IMR-90 (cell line): ENCODE results near the gene TMBIM6. TPM values are rescaled to one million over a fixed set of nuclear protein-coding genes. Genes with fewer than 3 reads are reported as not detected.

ENCODE experiments used
- ATAC-seq: fragments of 200-7000 bp; cut with Tn5 transposase; 2 replicates; pipeline ENCODE4 v1.9.1; 2020; ENCODE audit warnings: low read depth, mild to moderate bottlenecking, moderate library complexity
- BruUV-seq: library from RNA; stranded (reverse); fragments of 400-500 nt; replicated peaks from 2 replicates; lab custom pipeline; 2021; lab: Mats Ljungman, UMichigan
- CTCF ChIA-PET: fragments of 300-600 bp; formaldehyde crosslinking; extraction: SDS; loops from one replicate; lab custom pipeline; 2021; ENCODE audit warnings: antibody characterized with exemption; lab: Yijun Ruan, JAX
- POLR2A ChIA-PET: fragments of 300-600 bp; sonication (Branson Sonifier 250); formaldehyde crosslinking; loops from one replicate; lab custom pipeline; 2022; ENCODE audit warnings: antibody characterized with exemption; ENCODE audit not compliant: unreplicated experiment; lab: Charles Lee
- DNase-seq: peaks from one replicate; pipeline ENCODE4 v3.0.0; 2013
- H2AFZ ChIP-seq: replicated peaks from 2 replicates; pipeline ENCODE3; 2013; ENCODE audit warnings: low read length, mild to moderate bottlenecking; ENCODE audit not compliant: poor library complexity
- H2AK5ac ChIP-seq: 2 replicates; pipeline ENCODE4 v1.6.1; 2013; ENCODE audit warnings: low read depth, low read length, inconsistent platforms
- H2AK9ac ChIP-seq: replicated peaks from 2 replicates; pipeline ENCODE3; 2013; ENCODE audit warnings: mild to moderate bottlenecking, low read depth, low read length, moderate library complexity; ENCODE audit not compliant: poor library complexity
- H2BK120ac ChIP-seq: 2 replicates; pipeline ENCODE4 v1.6.1; 2013; ENCODE audit warnings: low read depth, low read length, inconsistent platforms
- H2BK15ac ChIP-seq: 3 replicates; pipeline ENCODE4 v1.6.1; 2013; ENCODE audit warnings: low read depth, low read length, inconsistent platforms
- H2BK20ac ChIP-seq: 2 replicates; pipeline ENCODE4 v1.6.1; 2013; ENCODE audit warnings: low read depth, mild to moderate bottlenecking, inconsistent platforms, low read length, moderate library complexity
- H2BK5ac ChIP-seq: 2 replicates; pipeline ENCODE4 v1.6.1; 2013; ENCODE audit warnings: mild to moderate bottlenecking, low read depth, low read length, inconsistent platforms; ENCODE audit not compliant: poor library complexity, severe bottlenecking
- H3K14ac ChIP-seq: replicated peaks from 2 replicates; pipeline ENCODE4 v1.6.1; 2013; ENCODE audit warnings: low read depth, low read length, inconsistent platforms
- H3K18ac ChIP-seq: 2 replicates; pipeline ENCODE4 v1.6.1; 2013; ENCODE audit warnings: low read depth, low read length, control low read depth
- H3K23ac ChIP-seq: 2 replicates; pipeline ENCODE4 v1.6.1; 2013; ENCODE audit warnings: low read depth, low read length, inconsistent platforms
- H3K27ac ChIP-seq: 2 replicates; pipeline ENCODE4 v1.5.1; 2013; ENCODE audit warnings: mild to moderate bottlenecking, control low read depth, low read length; ENCODE audit not compliant: insufficient read depth
- H3K27me3 ChIP-seq: 2 replicates; pipeline ENCODE4 v1.6.1; 2013; ENCODE audit warnings: low read length; ENCODE audit not compliant: control insufficient read depth, insufficient read depth
- H3K36me3 ChIP-seq: 2 replicates; pipeline ENCODE4 v1.6.1; 2013; ENCODE audit warnings: low read length, mixed read lengths; ENCODE audit not compliant: control insufficient read depth, insufficient read depth
- H3K4ac ChIP-seq: 2 replicates; pipeline ENCODE4 v1.6.1; 2013; ENCODE audit warnings: low read depth, low read length, inconsistent platforms
- H3K4me1 ChIP-seq: 2 replicates; pipeline ENCODE4 v1.6.1; 2013; ENCODE audit warnings: low read length, mixed read lengths; ENCODE audit not compliant: control insufficient read depth, insufficient read depth
- H3K4me2 ChIP-seq: 2 replicates; pipeline ENCODE4 v1.6.1; 2013; ENCODE audit warnings: low read depth, mild to moderate bottlenecking, control low read depth, low read length, moderate library complexity
- H3K4me3 ChIP-seq: 2 replicates; pipeline ENCODE4 v1.5.1; 2013; ENCODE audit warnings: low read depth, mild to moderate bottlenecking, control low read depth, low read length, moderate library complexity; ENCODE audit not compliant: insufficient read depth
- H3K56ac ChIP-seq: 2 replicates; pipeline ENCODE4 v1.6.1; 2013; ENCODE audit warnings: low read length, inconsistent platforms; ENCODE audit not compliant: insufficient read depth; ENCODE audit errors: extremely low read depth
- H3K79me1 ChIP-seq, 2 experiments: 2 replicates each; pipeline ENCODE4 v1.6.1; 2013; ENCODE audit warnings: low read length in 2 of 2, inconsistent platforms in 1 of 2, low read depth in 1 of 2
- H3K9ac ChIP-seq: 2 replicates; pipeline ENCODE4 v1.6.1; 2013; ENCODE audit warnings: low read depth, low read length, control low read depth
- H3K9me1 ChIP-seq: 2 replicates; pipeline ENCODE4 v1.6.1; 2013; ENCODE audit warnings: low read length, inconsistent platforms; ENCODE audit not compliant: insufficient read depth
- H3K9me3 ChIP-seq: 2 replicates; pipeline ENCODE4 v1.6.1; 2013; ENCODE audit warnings: low read length; ENCODE audit not compliant: control insufficient read depth, insufficient read depth
- H4K20me1 ChIP-seq: 2 replicates; pipeline ENCODE4 v1.6.1; 2013; ENCODE audit warnings: low read length, inconsistent platforms; ENCODE audit not compliant: insufficient read depth
- H4K5ac ChIP-seq: 2 replicates; pipeline ENCODE4 v1.6.1; 2013; ENCODE audit warnings: mild to moderate bottlenecking, low read depth, low read length, control low read depth
- H4K8ac ChIP-seq, 2 experiments: 2 replicates each; pipeline ENCODE4 v1.6.1; 2013; ENCODE audit warnings: low read depth in 2 of 2, low read length in 2 of 2, control low read depth in 1 of 2, inconsistent platforms in 1 of 2
- H4K91ac ChIP-seq: 2 replicates; pipeline ENCODE4 v1.6.1; 2013; ENCODE audit warnings: low read depth, low read length, inconsistent platforms; ENCODE audit not compliant: insufficient read depth
- CEBPB ChIP-seq: IDR thresholded peaks from 2 replicates; pipeline ENCODE4 v1.6.1; 2012; ENCODE audit warnings: low read depth, low read length, improper control_type of control experiment
- CHD1 ChIP-seq: IDR thresholded peaks from 2 replicates; pipeline ENCODE4 v1.6.1; 2012; ENCODE audit warnings: low read depth, low read length, improper control_type of control experiment
- FOS ChIP-seq: fragments of 150-350 bp; IDR thresholded peaks from 2 replicates; pipeline ENCODE4 v1.6.1; 2016; ENCODE audit warnings: low read depth, low read length
- MAFK ChIP-seq: IDR thresholded peaks from 2 replicates; pipeline ENCODE4 v1.6.1; 2012; ENCODE audit warnings: low read depth, low read length, improper control_type of control experiment
- MAZ ChIP-seq: IDR thresholded peaks from 2 replicates; pipeline ENCODE4 v1.6.1; 2012; ENCODE audit warnings: low read depth, mild to moderate bottlenecking, low read length, improper control_type of control experiment, moderate library complexity, borderline replicate concordance
- NFE2L2 ChIP-seq: fragments of 150-350 bp; IDR thresholded peaks from 2 replicates; pipeline ENCODE4 v1.6.1; 2016; ENCODE audit warnings: low read depth, mild to moderate bottlenecking, low read length
- POLR2A ChIP-seq: IDR thresholded peaks from 2 replicates; pipeline ENCODE4 v1.6.1; 2012; ENCODE audit warnings: mild to moderate bottlenecking, low read depth, low read length
- RAD21 ChIP-seq: IDR thresholded peaks from 2 replicates; pipeline ENCODE4 v1.6.1; 2012; ENCODE audit warnings: low read length, improper control_type of control experiment
- RCOR1 ChIP-seq: IDR thresholded peaks from 2 replicates; pipeline ENCODE4 v1.6.1; 2012; ENCODE audit warnings: mild to moderate bottlenecking, low read length, improper control_type of control experiment; ENCODE audit not compliant: insufficient replicate concordance
- RFX5 ChIP-seq: IDR thresholded peaks from 2 replicates; pipeline ENCODE4 v1.8.0; 2012; ENCODE audit warnings: low read depth, mild to moderate bottlenecking, low read length, moderate library complexity
- SMC3 ChIP-seq: fragments of 150-350 bp; IDR thresholded peaks from 2 replicates; pipeline ENCODE4 v1.6.1; 2016; ENCODE audit warnings: low read depth, mild to moderate bottlenecking, antibody characterized with exemption, low read length, moderate library complexity
- WGBS, 2 experiments: methylation state at CpG; one replicate each; pipeline versions ENCODE4 v1.1.5 to v1.1.7; 2013; ENCODE audit warnings: missing lambda C conversion rate in 2 of 2; ENCODE audit not compliant: insufficient read length in 1 of 2; ENCODE audit errors: extremely low coverage in 2 of 2; 5-methylcytosine and 5-hydroxymethylcytosine counted together
- dilution Hi-C: fragments of 300-500 bp; cut with HindIII; formaldehyde crosslinking; loops from one replicate; pipeline ENCODE4 v1.14.3; 2018; ENCODE audit warnings: low sequenced_read_pairs; ENCODE audit not compliant: unreplicated experiment
- in situ Hi-C: fragments of 300-500 bp; cut with MboI; formaldehyde crosslinking; loops from 3 replicates; pipeline ENCODE4 v1.14.3; 2019; ENCODE audit warnings: low sequenced_read_pairs, inconsistent platforms, mixed read lengths
- intact Hi-C: fragments of 100-400 bp; cut with micrococcal nuclease; formaldehyde crosslinking; loops from 2 replicates; pipeline ENCODE4 v1.10.0; 2022
- polyA plus RNA-seq, 3 experiments: library from polyadenylated mRNA; depleted of rRNA; stranded (reverse); fragments of >200 nt; gene quantifications; 2 replicates each; pipeline ENCODE4 v1.2.3, GENCODE V29; 2012; ENCODE audit warnings: low replicate concordance in 1 of 3
- total RNA-seq: library from RNA; depleted of rRNA; stranded (reverse); fragments of >200 nt; gene quantifications from 2 replicates; pipeline ENCODE4 v1.2.3, GENCODE V29; 2012
- TF ChIP-seq, protein P1 (sequence below): fragments of 150-350 bp; IDR thresholded peaks from 2 replicates; pipeline ENCODE4 v1.6.1; 2017; ENCODE audit warnings: mild to moderate bottlenecking, antibody characterized with exemption, low read length, low read depth
- TF ChIP-seq, protein P2 (sequence below): conservative IDR thresholded peaks from 2 replicates; pipeline ENCODE4 v1.5.1; 2012; ENCODE audit warnings: mild to moderate bottlenecking, low read depth, low read length, improper control_type of control experiment
- TF ChIP-seq, protein P3 (sequence below): fragments of 150-350 bp; IDR thresholded peaks from 2 replicates; pipeline ENCODE4 v1.6.1; 2016; ENCODE audit warnings: low read depth, mild to moderate bottlenecking, low read length, moderate library complexity, borderline replicate concordance

TMBIM6 gene
- total and polyA plus RNA-seq, 2 of the 4 experiments (the other 2 are of a cell fraction): 255 to 285 TPM

DNA sequence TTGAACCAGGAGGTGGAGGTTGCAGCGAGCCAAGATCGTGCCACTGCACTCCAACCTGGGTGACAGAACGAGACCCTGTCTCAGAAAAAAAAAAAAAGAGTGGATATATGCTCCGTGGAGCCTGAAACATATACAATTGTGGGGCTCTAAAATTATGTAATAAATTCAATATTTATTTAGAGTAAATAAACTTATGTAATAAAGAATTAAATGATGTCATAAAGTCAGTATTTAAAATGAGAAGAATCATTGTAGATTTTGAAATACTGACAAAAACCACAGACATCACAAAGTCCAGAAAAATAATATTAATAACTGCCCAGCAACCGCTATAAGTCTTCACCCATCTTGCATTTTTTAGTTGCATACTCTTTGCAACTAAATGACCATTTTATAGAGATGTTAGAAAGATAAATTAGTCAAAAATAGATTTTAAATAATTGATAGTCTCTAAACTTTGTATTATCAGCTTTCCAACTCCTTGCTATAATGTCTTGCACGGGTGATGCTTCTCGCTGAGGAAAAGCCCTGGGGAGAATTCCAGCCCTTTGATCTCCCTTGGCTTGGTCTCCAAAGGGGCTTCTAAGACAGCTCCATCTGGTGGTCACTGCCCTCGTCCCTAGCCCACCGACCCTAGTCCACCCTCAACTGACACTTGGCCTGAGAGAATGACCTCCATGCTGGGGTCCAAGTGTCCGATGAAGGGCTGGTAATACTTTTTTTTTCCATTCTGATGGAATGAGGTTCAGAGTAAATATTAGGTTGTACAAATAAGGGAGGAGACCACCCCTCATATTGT lies 7.9 kb upstream of the TMBIM6 start:
- TF ChIP-seq, protein P1, sequence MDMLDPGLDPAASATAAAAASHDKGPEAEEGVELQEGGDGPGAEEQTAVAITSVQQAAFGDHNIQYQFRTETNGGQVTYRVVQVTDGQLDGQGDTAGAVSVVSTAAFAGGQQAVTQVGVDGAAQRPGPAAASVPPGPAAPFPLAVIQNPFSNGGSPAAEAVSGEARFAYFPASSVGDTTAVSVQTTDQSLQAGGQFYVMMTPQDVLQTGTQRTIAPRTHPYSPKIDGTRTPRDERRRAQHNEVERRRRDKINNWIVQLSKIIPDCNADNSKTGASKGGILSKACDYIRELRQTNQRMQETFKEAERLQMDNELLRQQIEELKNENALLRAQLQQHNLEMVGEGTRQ: no peak
- TF ChIP-seq MAZ (no peak), RFX5 (no peak), CHD1 (no peak), RCOR1 (no peak), CEBPB (no peak), SMC3 (no peak), FOS (no peak), MAFK (no peak), NFE2L2 (no peak), POLR2A (no peak), RAD21 (no peak)
- TF ChIP-seq, protein P2, sequence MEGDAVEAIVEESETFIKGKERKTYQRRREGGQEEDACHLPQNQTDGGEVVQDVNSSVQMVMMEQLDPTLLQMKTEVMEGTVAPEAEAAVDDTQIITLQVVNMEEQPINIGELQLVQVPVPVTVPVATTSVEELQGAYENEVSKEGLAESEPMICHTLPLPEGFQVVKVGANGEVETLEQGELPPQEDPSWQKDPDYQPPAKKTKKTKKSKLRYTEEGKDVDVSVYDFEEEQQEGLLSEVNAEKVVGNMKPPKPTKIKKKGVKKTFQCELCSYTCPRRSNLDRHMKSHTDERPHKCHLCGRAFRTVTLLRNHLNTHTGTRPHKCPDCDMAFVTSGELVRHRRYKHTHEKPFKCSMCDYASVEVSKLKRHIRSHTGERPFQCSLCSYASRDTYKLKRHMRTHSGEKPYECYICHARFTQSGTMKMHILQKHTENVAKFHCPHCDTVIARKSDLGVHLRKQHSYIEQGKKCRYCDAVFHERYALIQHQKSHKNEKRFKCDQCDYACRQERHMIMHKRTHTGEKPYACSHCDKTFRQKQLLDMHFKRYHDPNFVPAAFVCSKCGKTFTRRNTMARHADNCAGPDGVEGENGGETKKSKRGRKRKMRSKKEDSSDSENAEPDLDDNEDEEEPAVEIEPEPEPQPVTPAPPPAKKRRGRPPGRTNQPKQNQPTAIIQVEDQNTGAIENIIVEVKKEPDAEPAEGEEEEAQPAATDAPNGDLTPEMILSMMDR: no peak
- TF ChIP-seq, protein P3, sequence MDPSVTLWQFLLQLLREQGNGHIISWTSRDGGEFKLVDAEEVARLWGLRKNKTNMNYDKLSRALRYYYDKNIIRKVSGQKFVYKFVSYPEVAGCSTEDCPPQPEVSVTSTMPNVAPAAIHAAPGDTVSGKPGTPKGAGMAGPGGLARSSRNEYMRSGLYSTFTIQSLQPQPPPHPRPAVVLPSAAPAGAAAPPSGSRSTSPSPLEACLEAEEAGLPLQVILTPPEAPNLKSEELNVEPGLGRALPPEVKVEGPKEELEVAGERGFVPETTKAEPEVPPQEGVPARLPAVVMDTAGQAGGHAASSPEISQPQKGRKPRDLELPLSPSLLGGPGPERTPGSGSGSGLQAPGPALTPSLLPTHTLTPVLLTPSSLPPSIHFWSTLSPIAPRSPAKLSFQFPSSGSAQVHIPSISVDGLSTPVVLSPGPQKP: no peak
- H2AK9ac ChIP-seq: no peak overlapping the region
- H3K36me3 ChIP-seq: no peaks in the 10 kb centered on the region
- H3K9me1 ChIP-seq: no peaks in the 10 kb centered on the region
- H4K20me1 ChIP-seq: no peaks in the 10 kb centered on the region
- H3K4me3 ChIP-seq: no peak overlapping the region
- H3K9ac ChIP-seq: no peak overlapping the region
- ATAC-seq (no peak), DNase-seq (no peak)
- H4K5ac ChIP-seq: no peak overlapping the region
- dilution Hi-C loops: no loop called here
- no CpG with 5 or more reads among the region's 10 CpGs for WGBS, 2 experiments
- intact Hi-C loops: no loop called here
- no peak overlapping the region for H4K91ac ChIP-seq
- H2BK15ac ChIP-seq: no peak overlapping the region
- H3K18ac ChIP-seq: no peak overlapping the region
- H3K23ac ChIP-seq: no peak overlapping the region
- H3K27ac ChIP-seq: no peak overlapping the region
- H2AFZ ChIP-seq: no peak overlapping the region
- H2AK5ac ChIP-seq: no peak overlapping the region
- no peak overlapping the region for H2BK20ac ChIP-seq
- no peak overlapping the region for H3K56ac ChIP-seq
- H2BK5ac ChIP-seq: no peak overlapping the region
- H3K79me1 ChIP-seq: no peaks in the 10 kb centered on the region
- no peaks in the 10 kb centered on the region for H3K4me1 ChIP-seq
- H2BK120ac ChIP-seq: no peak overlapping the region
- ChIA-PET CTCF (no interaction called here), POLR2A (interaction anchor here (0.7 kb wide), 1 partner anchor 8 kb away, joined by 6 read pairs; no protein-coding TSS in a partner anchor)
- BruUV-seq: no TSS peak
- H3K27me3 ChIP-seq: peaks cover 17% of the 10 kb centered on the region
- no peaks in the 10 kb centered on the region for H3K9me3 ChIP-seq
- H3K4me2 ChIP-seq: no peak overlapping the region
- in situ Hi-C loops: no loop called here
- H3K14ac ChIP-seq: no peak overlapping the region
- no peak overlapping the region for H3K4ac ChIP-seq
- no peak overlapping the region for H4K8ac ChIP-seq
